Activated CD8-positive, alpha-beta memory T cell treated with anti-CD3 and anti-CD28 coated beads for 48 hours (primary cell): ENCODE data around the gene TMEM62.

Source experiments
- DNase-seq, 3 experiments: peaks; one replicate each; pipeline ENCODE4 v3.0.0-alpha.2; 2020; ENCODE audit warnings: low read depth in 2 of 3, low spot score in 2 of 3

Gene TMEM62

GRCh38 chr15:43226436-43227305, 93.3 kb downstream of the TMEM62 start:
- DNase-seq: no peak

GRCh38 chr15:43229977-43230376, 96.6 kb downstream of the TMEM62 start:
- DNase-seq: no peak

- DNase-seq: no peak
Observed at GRCh38 chr15:43230640-43231115, 97.3 kb downstream of the TMEM62 start.

- no peak for DNase-seq
Observed at GRCh38 chr15:43232289-43232874, 99.0 kb downstream of the TMEM62 start.
